Sigmoid colon (tissue), 4 donors: ENCODE measurements around the gene KCNIP2.

ENCODE experiments used
- EP300 ChIP-seq, 4 donors: sonication (generic); formaldehyde crosslinking; IDR thresholded peaks; one replicate each; pipeline ENCODE4 v1.6.1; 2017; ENCODE audit warnings: antibody characterized with exemption in 4 of 4
- POLR2A ChIP-seq, 2 donors: fragments of 450-650 bp; IDR thresholded peaks; one replicate each; pipeline ENCODE4 v1.6.1; 2016; ENCODE audit warnings: antibody characterized with exemption in 2 of 2, mild to moderate bottlenecking in 2 of 2, moderate library complexity in 2 of 2
- POLR2AphosphoS5 ChIP-seq, 4 donors: sonication (generic); formaldehyde crosslinking; IDR thresholded peaks; one replicate each; pipeline ENCODE4 v1.6.1; 2017; ENCODE audit warnings: antibody characterized with exemption in 4 of 4
- TF ChIP-seq, protein P1 (sequence below), 4 experiments: fragments of 450-650 bp in 3 of 4; fragments of 200-600 bp in 1 of 4; IDR thresholded peaks; one replicate each; pipeline ENCODE4 v1.5.1; 2016 to 2019; ENCODE audit warnings: antibody characterized with exemption in 4 of 4, mild to moderate bottlenecking in 3 of 4, moderate library complexity in 2 of 4

DNA sequence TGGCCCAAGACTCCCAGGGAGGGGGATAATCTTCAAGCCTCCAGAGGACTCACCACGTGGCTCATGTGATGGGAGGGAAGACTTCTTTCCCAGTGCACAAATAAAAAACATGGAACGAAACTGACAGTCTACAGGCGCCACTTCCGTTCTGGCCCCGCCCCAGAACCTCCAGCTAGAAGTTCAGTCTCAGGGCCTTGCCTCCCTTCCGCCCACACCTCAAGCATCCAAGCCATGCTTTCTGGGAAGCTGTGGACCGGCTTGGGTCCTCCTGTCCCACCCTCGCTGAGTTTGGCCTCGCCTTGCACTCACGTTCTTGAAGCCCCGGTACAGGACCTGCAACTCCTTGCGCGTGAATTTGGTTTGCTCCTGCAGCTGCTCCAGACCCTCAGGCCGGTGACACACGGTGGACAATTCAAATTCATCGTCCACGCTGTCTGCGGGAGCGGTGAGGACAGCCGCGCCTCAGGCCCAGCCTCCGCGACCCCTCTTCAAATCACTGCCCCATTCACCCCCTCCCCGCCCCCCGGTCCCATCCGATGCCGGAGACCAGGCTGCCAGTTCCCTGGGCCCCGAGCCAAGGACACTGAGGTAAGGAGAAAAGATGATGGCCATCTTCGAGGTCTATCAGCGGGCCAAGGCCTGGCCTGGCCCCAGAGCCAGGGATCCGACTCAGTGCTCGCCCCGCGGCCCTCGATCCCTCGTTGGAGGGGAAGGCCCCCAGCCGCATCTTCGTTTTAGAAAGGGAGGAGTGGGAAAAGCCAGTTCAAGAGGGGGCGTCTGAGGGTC, 14.6 kb downstream of the KCNIP2 start:
- no peak for TF ChIP-seq POLR2A (IDR thresholded peaks at IDR 0.05)
- TF ChIP-seq, protein P1, sequence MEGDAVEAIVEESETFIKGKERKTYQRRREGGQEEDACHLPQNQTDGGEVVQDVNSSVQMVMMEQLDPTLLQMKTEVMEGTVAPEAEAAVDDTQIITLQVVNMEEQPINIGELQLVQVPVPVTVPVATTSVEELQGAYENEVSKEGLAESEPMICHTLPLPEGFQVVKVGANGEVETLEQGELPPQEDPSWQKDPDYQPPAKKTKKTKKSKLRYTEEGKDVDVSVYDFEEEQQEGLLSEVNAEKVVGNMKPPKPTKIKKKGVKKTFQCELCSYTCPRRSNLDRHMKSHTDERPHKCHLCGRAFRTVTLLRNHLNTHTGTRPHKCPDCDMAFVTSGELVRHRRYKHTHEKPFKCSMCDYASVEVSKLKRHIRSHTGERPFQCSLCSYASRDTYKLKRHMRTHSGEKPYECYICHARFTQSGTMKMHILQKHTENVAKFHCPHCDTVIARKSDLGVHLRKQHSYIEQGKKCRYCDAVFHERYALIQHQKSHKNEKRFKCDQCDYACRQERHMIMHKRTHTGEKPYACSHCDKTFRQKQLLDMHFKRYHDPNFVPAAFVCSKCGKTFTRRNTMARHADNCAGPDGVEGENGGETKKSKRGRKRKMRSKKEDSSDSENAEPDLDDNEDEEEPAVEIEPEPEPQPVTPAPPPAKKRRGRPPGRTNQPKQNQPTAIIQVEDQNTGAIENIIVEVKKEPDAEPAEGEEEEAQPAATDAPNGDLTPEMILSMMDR (IDR thresholded peaks at IDR 0.05) = no peak
- TF ChIP-seq POLR2AphosphoS5 (IDR thresholded peaks at IDR 0.05) = no peak
- no peak for TF ChIP-seq EP300 (IDR thresholded peaks at IDR 0.05)
